ENCODE measurements around the gene PLCH1.

The PLCH1 gene

GRCh38 chr3:155603302-155603701, 141.6 kb downstream of the PLCH1 start:
- no peak for DNase-seq

GRCh38 chr3:155602307-155602706, 142.6 kb downstream of the PLCH1 start:
- no peak for DNase-seq

- no peak for DNase-seq
Measured at GRCh38 chr3:155598671-155599070, 146.2 kb downstream of the PLCH1 start.

- no peak for DNase-seq
Measured at GRCh38 chr3:155596615-155597014, 148.3 kb downstream of the PLCH1 start.

GRCh38 chr3:155595371-155595770, 149.5 kb downstream of the PLCH1 start:
- DNase-seq = no peak

GRCh38 chr3:155594526-155595187, 150.2 kb downstream of the PLCH1 start:
- DNase-seq = no peak

- no peak for DNase-seq
Measured at GRCh38 chr3:155587581-155587980, 157.3 kb downstream of the PLCH1 start.

GRCh38 chr3:155585384-155585783, 159.5 kb downstream of the PLCH1 start:
- DNase-seq = no peak

- peak; percentile 85 to 87 for DNase-seq
Measured at GRCh38 chr3:155581579-155581978, 163.3 kb downstream of the PLCH1 start.

GRCh38 chr3:155572085-155572484, 172.8 kb downstream of the PLCH1 start:
- no peak for DNase-seq

GRCh38 chr3:155568295-155568694, 176.6 kb downstream of the PLCH1 start:
- DNase-seq = no peak

GRCh38 chr3:155560594-155560993, 184.3 kb downstream of the PLCH1 start:
- DNase-seq = no peak

GRCh38 chr3:155560135-155560534, 184.7 kb downstream of the PLCH1 start:
- no peak for DNase-seq

- no peak for DNase-seq
Measured at GRCh38 chr3:155556531-155556930, 188.3 kb downstream of the PLCH1 start.

GRCh38 chr3:155555479-155556060, 189.3 kb downstream of the PLCH1 start:
- DNase-seq = no peak

- peak; percentile 98 to 99 for DNase-seq
Measured at GRCh38 chr3:155554777-155555451, 190.0 kb downstream of the PLCH1 start.

- peak; percentile 94 to 97 for DNase-seq
Measured at GRCh38 chr3:155553780-155554179, 191.1 kb downstream of the PLCH1 start.

GRCh38 chr3:155553326-155553725, 191.5 kb downstream of the PLCH1 start:
- no peak for DNase-seq

- no peak for DNase-seq
Measured at GRCh38 chr3:155550391-155550790, 194.5 kb downstream of the PLCH1 start.

- peak; percentile 77 to 78 for DNase-seq
Measured at GRCh38 chr3:155549087-155549486, 195.8 kb downstream of the PLCH1 start.

- DNase-seq = no peak
Measured at GRCh38 chr3:155548195-155548594, 196.7 kb downstream of the PLCH1 start.

GRCh38 chr3:155535098-155535497, 209.8 kb downstream of the PLCH1 start:
- no peak for DNase-seq

GRCh38 chr3:155528579-155528978, 216.3 kb downstream of the PLCH1 start:
- DNase-seq = no peak

GRCh38 chr3:155525324-155525833, 219.5 kb downstream of the PLCH1 start:
- DNase-seq = no peak

All from AML-193 (cell line).